Epithelial cell of esophagus (primary cell): ENCODE results near the gene PSORS1C1.

Experiments used
- DNase-seq: peaks from one replicate; pipeline ENCODE4 v3.0.0; 2010; ENCODE audit warnings: low read depth
- H3K4me3 ChIP-seq: 2 replicates; pipeline ENCODE4 v1.5.1; 2011; ENCODE audit warnings: mild to moderate bottlenecking, low read length, control low read depth
- TF ChIP-seq, protein P1 (sequence below): IDR thresholded peaks from 2 replicates; pipeline ENCODE4 v1.5.1; 2011; ENCODE audit warnings: low read depth, mild to moderate bottlenecking, low read length, control low read depth, inconsistent platforms; ENCODE audit not compliant: insufficient read depth; ENCODE audit errors: missing control alignments

PSORS1C1 gene

DNA sequence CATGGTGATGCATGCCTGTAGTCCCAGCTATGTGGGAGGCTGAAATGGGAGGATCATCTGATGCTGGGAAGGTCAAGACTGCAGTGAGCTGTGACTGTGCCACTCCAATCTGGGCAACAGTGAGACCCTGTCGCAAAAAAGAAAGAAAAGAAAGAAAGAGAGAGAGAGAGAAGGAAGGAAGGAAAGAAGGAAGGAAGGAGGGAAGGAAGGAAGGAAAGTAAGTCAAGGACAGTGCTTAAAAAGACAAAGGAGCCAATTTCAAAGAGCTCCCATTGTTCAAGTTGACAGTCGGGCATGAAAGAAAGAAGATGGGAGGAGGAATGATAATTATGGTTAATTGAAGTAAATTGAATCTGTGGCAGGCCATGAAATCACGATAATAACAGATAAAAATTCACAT, 18.4 kb upstream of the PSORS1C1 start:
- TF ChIP-seq, protein P1, sequence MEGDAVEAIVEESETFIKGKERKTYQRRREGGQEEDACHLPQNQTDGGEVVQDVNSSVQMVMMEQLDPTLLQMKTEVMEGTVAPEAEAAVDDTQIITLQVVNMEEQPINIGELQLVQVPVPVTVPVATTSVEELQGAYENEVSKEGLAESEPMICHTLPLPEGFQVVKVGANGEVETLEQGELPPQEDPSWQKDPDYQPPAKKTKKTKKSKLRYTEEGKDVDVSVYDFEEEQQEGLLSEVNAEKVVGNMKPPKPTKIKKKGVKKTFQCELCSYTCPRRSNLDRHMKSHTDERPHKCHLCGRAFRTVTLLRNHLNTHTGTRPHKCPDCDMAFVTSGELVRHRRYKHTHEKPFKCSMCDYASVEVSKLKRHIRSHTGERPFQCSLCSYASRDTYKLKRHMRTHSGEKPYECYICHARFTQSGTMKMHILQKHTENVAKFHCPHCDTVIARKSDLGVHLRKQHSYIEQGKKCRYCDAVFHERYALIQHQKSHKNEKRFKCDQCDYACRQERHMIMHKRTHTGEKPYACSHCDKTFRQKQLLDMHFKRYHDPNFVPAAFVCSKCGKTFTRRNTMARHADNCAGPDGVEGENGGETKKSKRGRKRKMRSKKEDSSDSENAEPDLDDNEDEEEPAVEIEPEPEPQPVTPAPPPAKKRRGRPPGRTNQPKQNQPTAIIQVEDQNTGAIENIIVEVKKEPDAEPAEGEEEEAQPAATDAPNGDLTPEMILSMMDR, result no peak
- DNase-seq, result no peak
- no peak overlapping the region for H3K4me3 ChIP-seq

DNA sequence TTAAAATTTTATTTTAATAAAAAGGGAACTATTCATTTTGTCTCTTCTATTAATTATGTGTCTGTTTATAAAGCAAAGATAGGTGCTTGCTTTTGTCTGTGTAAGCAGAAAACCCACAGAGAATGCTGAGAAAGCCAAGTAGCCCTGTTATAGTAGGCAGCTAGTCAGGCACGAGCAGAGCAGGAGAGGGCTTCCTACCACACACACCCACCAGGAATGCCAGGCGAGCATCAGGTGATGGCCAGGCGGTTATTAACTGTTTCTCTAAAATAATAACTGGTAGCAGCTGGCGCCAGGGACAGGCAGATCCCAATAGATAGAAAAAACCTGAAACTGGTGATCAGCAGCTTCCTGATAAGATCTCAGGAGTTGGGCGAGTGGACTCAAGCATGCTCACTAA, 17.9 kb upstream of the PSORS1C1 start:
- DNase-seq, result no peak
- no peak overlapping the region for H3K4me3 ChIP-seq
- TF ChIP-seq, protein P1, result no peak

DNA sequence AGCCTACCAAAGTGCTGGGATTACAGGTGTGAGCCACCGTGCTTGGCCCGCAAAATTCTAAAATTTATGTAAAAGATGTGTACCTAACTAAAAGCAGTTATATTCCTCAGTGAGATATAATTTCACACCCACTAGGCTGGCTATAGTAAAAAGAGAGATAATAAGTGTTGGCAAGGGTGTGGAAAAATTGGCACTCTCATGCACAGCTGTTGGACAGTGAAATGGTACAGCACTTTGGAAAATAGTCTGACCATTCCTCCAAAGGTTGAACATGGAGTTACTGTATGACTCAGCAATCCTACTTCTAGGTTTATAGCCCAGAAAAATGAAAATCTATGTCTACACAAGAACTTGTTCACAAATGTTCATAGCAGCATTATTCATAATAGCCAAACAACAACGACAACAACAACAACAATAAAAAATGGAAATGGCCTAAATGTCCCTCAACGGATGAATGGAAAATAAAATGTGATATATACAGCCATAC, 16.1 kb upstream of the PSORS1C1 start:
- no peak for DNase-seq
- no peak overlapping the region for H3K4me3 ChIP-seq
- TF ChIP-seq, protein P1, result no peak

- no peak for DNase-seq
- no peak overlapping the region for H3K4me3 ChIP-seq
- TF ChIP-seq, protein P1, result no peak
Measured at GRCh38 chr6:31103136-31103535, 11.5 kb upstream of the PSORS1C1 start.

DNA sequence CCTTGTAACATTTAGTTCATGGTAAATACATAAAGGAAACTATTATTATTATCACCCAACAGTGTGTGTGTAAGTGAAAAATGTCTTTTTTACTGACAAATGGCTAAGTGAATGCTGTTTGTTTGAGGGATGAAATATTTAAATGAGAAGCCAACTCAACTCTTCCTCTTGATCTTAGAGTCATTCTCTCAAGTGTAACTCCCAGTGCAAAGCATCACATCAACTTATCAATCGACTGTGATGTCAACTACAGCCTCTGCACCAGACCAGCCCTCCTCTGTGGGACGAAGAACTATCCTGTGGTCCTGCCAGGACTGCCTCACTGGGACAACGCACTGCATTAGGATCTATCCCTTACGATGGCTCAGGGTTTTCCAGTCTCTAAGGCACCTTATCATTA, 7.5 kb upstream of the PSORS1C1 start:
- no peak overlapping the region for H3K4me3 ChIP-seq
- DNase-seq, result no peak
- TF ChIP-seq, protein P1, result no peak

DNA sequence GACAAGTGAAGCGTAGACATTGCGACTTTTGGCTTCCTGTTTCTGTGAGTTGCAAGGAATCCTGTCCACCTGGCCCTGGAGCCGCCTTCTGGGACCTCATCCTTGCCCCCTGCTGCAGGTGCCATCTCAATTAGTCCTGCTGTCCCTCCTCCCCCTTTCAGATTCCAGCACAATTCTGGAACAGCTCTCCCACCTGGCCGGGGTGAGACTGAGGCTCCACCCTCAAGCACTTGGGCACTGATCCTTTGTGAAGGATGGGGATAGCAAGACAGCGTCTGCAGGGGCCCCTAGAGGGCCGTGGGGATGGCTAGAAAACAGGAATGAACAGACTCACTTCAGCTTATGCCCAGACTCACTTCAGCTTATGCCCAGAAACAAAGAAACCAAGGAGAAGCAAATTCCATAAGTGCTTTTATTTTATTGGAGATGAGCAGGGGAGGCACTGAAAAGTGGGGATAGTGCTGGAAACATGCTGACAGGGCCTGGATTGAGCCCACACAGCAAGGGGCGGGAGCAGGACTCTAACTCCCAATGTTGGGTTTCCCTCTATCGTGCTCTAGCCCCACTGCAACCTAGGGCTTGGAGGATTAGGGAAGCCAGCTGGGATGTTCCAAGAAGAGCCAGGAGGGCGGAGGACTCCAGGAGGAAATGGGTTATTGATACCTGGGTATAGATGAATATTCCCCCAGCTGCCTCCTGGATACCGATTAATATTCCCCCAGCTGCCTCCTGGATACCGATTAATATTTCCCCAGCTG, 3.6 kb upstream of the PSORS1C1 start:
- no peak overlapping the region for H3K4me3 ChIP-seq
- TF ChIP-seq, protein P1, result no peak

GRCh38 chr6:31111712-31112111, 2.9 kb upstream of the PSORS1C1 start:
- TF ChIP-seq, protein P1, result no peak
- no peak overlapping the region for H3K4me3 ChIP-seq
- DNase-seq, result no peak

More for the DNA sequence above, 3.6 kb upstream of the PSORS1C1 start:
- DNase-seq, result no peak
